HEK293T (cell line): ENCODE data around the gene SERPINB10.

Experiments
- ARNT ChIP-seq: fragments of 450-650 bp; IDR thresholded peaks from 2 replicates; pipeline ENCODE4 v1.6.1; 2017; ENCODE audit warnings: mild to moderate bottlenecking
- BHLHE40 ChIP-seq: fragments of 450-650 bp; IDR thresholded peaks from 2 replicates; pipeline ENCODE4 v1.6.1; 2016; ENCODE audit warnings: mild to moderate bottlenecking, moderate library complexity, borderline replicate concordance
- ELF4 ChIP-seq: fragments of 450-650 bp; IDR thresholded peaks from 2 replicates; pipeline ENCODE4 v1.6.1; 2017; ENCODE audit warnings: antibody characterized with exemption
- FOXA1 ChIP-seq: fragments of 450-650 bp; IDR thresholded peaks from 2 replicates; pipeline ENCODE4 v1.6.1; 2016; ENCODE audit warnings: mild to moderate bottlenecking
- FOXM1 ChIP-seq: fragments of 450-650 bp; IDR thresholded peaks from 2 replicates; pipeline ENCODE4 v1.6.1; 2017; ENCODE audit warnings: mild to moderate bottlenecking, borderline replicate concordance
- HDGF ChIP-seq: fragments of 450-650 bp; IDR thresholded peaks from 2 replicates; pipeline ENCODE4 v1.6.1; 2017; ENCODE audit warnings: antibody characterized with exemption, borderline replicate concordance
- L3MBTL2 ChIP-seq: fragments of 450-650 bp; conservative IDR thresholded peaks from 2 replicates; pipeline ENCODE4 v1.6.1; 2016; ENCODE audit warnings: mild to moderate bottlenecking
- LEF1 ChIP-seq: fragments of 450-650 bp; IDR thresholded peaks from 2 replicates; pipeline ENCODE4 v1.6.1; 2017; ENCODE audit warnings: mild to moderate bottlenecking, borderline replicate concordance
- NFRKB ChIP-seq: fragments of 450-650 bp; IDR thresholded peaks from 2 replicates; pipeline ENCODE4 v1.6.1; 2016; ENCODE audit warnings: mild to moderate bottlenecking, moderate library complexity
- SP1 ChIP-seq: fragments of 450-650 bp; IDR thresholded peaks from 2 replicates; pipeline ENCODE4 v1.6.1; 2017
- TARDBP ChIP-seq: fragments of 450-650 bp; IDR thresholded peaks from 2 replicates; pipeline ENCODE4 v1.6.1; 2016
- ZNF384 ChIP-seq: fragments of 450-650 bp; IDR thresholded peaks from 2 replicates; pipeline ENCODE4 v1.6.1; 2016
- TF ChIP-seq, protein P1 (sequence below): fragments of 450-650 bp; IDR thresholded peaks from 2 replicates; pipeline ENCODE4 v1.6.1; 2016

DNA sequence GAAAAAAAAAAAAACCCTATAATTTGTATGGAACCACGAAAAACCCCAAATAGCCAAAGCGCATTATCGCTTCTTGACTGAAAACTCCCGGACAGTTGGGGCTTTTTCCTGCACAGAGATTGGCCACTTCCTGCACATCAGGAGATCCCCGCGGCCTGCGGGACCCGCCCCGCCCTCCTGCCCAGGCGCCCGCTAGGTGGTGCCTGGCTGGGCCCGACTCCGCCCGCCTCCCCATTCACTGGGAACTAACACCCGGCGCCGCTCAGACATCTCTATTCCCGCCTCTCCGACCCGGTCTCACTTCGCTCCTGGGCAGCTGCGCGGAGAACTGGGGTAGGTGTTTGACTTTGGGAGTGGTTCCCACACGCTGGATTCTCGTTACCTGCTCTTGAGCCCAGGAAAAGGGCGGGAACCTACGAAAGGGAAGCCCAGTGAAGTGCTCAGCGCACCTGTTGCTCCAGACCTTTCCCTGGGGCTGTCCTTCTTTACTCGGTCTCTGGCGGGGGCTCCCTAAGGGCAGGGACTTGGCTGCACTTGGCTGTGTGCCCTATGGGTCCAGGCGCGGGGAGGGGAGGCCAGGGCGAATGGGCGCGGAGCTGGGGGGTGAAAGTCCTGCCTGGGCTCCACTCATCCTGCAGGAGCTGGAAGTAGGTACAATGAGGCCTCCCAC is 41.4 kb downstream of the SERPINB10 start, which contains the start of gene HMSD:
- TF ChIP-seq SP1 (no peak), FOXM1 (no peak), BHLHE40 (no peak), ARNT (no peak), TARDBP (no peak), FOXA1 (no peak), NFRKB (no peak), LEF1 (no peak), ELF4 (no peak), L3MBTL2 (no peak), ZNF384 (no peak), HDGF (no peak)
- TF ChIP-seq, protein P1, sequence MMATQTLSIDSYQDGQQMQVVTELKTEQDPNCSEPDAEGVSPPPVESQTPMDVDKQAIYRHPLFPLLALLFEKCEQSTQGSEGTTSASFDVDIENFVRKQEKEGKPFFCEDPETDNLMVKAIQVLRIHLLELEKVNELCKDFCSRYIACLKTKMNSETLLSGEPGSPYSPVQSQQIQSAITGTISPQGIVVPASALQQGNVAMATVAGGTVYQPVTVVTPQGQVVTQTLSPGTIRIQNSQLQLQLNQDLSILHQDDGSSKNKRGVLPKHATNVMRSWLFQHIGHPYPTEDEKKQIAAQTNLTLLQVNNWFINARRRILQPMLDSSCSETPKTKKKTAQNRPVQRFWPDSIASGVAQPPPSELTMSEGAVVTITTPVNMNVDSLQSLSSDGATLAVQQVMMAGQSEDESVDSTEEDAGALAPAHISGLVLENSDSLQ, result no peak
